Caco-2 (cell line): ENCODE measurements around the gene RAD23A. TPM values are rescaled to one million over a fixed set of nuclear protein-coding genes. Genes with fewer than 3 reads are reported as not detected.

Source experiments
- BruUV-seq: library from RNA; stranded (reverse); fragments of 400-500 nt; replicated peaks from 2 replicates; lab custom pipeline; 2021; lab: Mats Ljungman, UMichigan
- CTCF ChIA-PET: fragments of 300-600 bp; sonication (Branson Sonifier 250); formaldehyde crosslinking; loops from one replicate; lab custom pipeline; 2022; ENCODE audit warnings: antibody characterized with exemption; lab: Charles Lee
- POLR2A ChIA-PET: fragments of 300-600 bp; sonication (Branson Sonifier 250); formaldehyde crosslinking; loops from one replicate; lab custom pipeline; 2022; ENCODE audit warnings: antibody characterized with exemption; lab: Charles Lee
- DNase-seq, 2 experiments: peaks; one replicate each; pipeline versions ENCODE4 v3.0.0 to v3.0.0-alpha.2; 2020 to 2022
- H3K27me3 ChIP-seq: replicated peaks from 2 replicates; pipeline ENCODE4 v1.6.0; 2011; ENCODE audit warnings: low read length; ENCODE audit not compliant: control insufficient read depth, insufficient read depth
- H3K36me3 ChIP-seq: 2 replicates; pipeline ENCODE4 v1.5.1; 2011; ENCODE audit warnings: low read length; ENCODE audit not compliant: control insufficient read depth, insufficient read depth
- H3K4me1 ChIP-seq: fragments of 250-450 bp; sonication (Bioruptor Pico); 2 replicates; pipeline ENCODE4 v1.5.1; 2020; ENCODE audit warnings: mild to moderate bottlenecking
- H3K4me3 ChIP-seq: 2 replicates; pipeline ENCODE4 v1.5.1; 2011; ENCODE audit warnings: low read depth, mild to moderate bottlenecking, control low read depth, low read length
- H3K9me3 ChIP-seq: fragments of 250-450 bp; sonication (Bioruptor Pico); 2 replicates; pipeline ENCODE4 v1.5.1; 2020; ENCODE audit warnings: mild to moderate bottlenecking, moderate library complexity
- H3K27ac Mint-ChIP-seq: one replicate; pipeline ENCODE4 v1.8.0; 2022; ENCODE audit warnings: mixed read lengths; ENCODE audit not compliant: unreplicated experiment
- H3K27me3 Mint-ChIP-seq: one replicate; pipeline ENCODE4 v1.8.0; 2022; ENCODE audit warnings: mixed read lengths; ENCODE audit not compliant: insufficient read depth, unreplicated experiment
- H3K36me3 Mint-ChIP-seq: one replicate; pipeline ENCODE4 v1.8.0; 2022; ENCODE audit warnings: mild to moderate bottlenecking, mixed read lengths; ENCODE audit not compliant: insufficient read depth, unreplicated experiment
- H3K4me1 Mint-ChIP-seq: one replicate; pipeline ENCODE4 v1.8.0; 2022; ENCODE audit warnings: low read depth, mixed read lengths; ENCODE audit not compliant: unreplicated experiment
- H3K4me3 Mint-ChIP-seq: one replicate; pipeline ENCODE4 v1.8.0; 2022; ENCODE audit warnings: mild to moderate bottlenecking, moderate library complexity, mixed read lengths; ENCODE audit not compliant: unreplicated experiment
- H3K9me3 Mint-ChIP-seq: one replicate; pipeline ENCODE4 v1.8.0; 2022; ENCODE audit warnings: mixed read lengths; ENCODE audit not compliant: unreplicated experiment
- intact Hi-C: fragments of 100-400 bp; cut with micrococcal nuclease; formaldehyde crosslinking; loops from one replicate; pipeline ENCODE4 v1.10.0; 2022; ENCODE audit not compliant: unreplicated experiment
- total RNA-seq: library from RNA; stranded (reverse); gene quantifications from 2 replicates; pipeline ENCODE4 v1.2.3, GENCODE V29; 2022
- TF ChIP-seq, protein P1 (sequence below), 2 experiments: fragments of 200-600 bp in 1 of 2; IDR thresholded peaks; 1 replicate in 1 of 2; 2 replicates in 1 of 2; pipeline versions ENCODE4 v1.5.1 to v1.8.0; 2011 to 2022; ENCODE audit warnings: antibody characterized with exemption in 1 of 2, control low read depth in 1 of 2, inconsistent platforms in 1 of 2, low read depth in 1 of 2, low read length in 1 of 2, mild to moderate bottlenecking in 1 of 2, moderate library complexity in 1 of 2; ENCODE audit not compliant: insufficient read depth in 1 of 2, severe bottlenecking in 1 of 2, unreplicated experiment in 1 of 2

Gene RAD23A
- total RNA-seq, 1 experiment from 2014 or later: 102 TPM

DNA sequence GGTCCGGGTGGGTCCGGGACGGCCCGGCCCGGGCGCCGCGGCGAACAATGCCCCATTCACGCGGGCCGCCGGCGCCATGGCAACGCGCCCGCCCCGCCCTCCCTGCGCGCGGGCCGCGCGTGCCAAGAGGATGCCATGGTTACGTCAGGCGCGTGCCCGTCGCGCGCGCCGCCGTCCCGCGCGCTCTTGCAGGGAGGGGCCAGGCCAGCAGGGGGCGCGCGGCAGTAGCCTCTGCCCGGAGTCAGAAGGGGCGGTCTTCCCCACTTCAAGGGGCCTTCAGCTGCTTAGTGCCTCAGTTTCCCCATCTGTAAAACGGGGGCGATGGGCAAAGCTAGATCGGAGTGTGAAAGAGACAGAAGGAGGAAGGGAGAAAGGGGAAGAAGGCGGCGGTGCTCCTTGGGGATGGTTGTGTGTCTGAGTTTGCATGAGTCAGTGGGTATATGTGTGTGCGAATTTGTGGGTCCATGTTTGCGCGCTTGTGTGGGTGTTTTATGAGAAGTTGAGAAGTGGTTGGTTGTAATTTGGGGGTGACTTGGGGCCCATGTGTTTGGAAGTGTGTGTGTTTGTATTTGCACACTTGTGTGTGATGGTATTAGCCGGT is 38.0 kb downstream of the RAD23A start:
- Mint-ChIP-seq H3K36me3 (no peaks in the 10 kb centered on the region), H3K9me3 (no peaks in the 10 kb centered on the region), H3K27me3 (peaks cover 2% of the 10 kb centered on the region), H3K27ac (no peak overlapping the region), H3K4me3 (no peak overlapping the region), H3K4me1 (no peaks in the 10 kb centered on the region)
- Histone ChIP-seq H3K4me3 (no peak overlapping the region), H3K27me3 (no peaks in the 10 kb centered on the region), H3K4me1 (peaks cover 3% of the 10 kb centered on the region; the same call in 1 of the 2 replicates), H3K36me3 (no peaks in the 10 kb centered on the region), H3K9me3 (no peaks in the 10 kb centered on the region; the same call in 1 of the 2 replicates)
- ChIA-PET POLR2A (no interaction called here), CTCF (no interaction called here)
- no TSS peak for BruUV-seq
- intact Hi-C loops: loop anchor here (2.0 kb wide), 1 partner anchor 51 kb away; no protein-coding TSS in a partner anchor
- peak in 1 of 2 experiments; percentile 74 for DNase-seq
- TF ChIP-seq, protein P1, sequence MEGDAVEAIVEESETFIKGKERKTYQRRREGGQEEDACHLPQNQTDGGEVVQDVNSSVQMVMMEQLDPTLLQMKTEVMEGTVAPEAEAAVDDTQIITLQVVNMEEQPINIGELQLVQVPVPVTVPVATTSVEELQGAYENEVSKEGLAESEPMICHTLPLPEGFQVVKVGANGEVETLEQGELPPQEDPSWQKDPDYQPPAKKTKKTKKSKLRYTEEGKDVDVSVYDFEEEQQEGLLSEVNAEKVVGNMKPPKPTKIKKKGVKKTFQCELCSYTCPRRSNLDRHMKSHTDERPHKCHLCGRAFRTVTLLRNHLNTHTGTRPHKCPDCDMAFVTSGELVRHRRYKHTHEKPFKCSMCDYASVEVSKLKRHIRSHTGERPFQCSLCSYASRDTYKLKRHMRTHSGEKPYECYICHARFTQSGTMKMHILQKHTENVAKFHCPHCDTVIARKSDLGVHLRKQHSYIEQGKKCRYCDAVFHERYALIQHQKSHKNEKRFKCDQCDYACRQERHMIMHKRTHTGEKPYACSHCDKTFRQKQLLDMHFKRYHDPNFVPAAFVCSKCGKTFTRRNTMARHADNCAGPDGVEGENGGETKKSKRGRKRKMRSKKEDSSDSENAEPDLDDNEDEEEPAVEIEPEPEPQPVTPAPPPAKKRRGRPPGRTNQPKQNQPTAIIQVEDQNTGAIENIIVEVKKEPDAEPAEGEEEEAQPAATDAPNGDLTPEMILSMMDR (IDR thresholded peaks at IDR 0.05; ENCODE audit: insufficient read depth in 1 of 2, low read depth in 1 of 2, low read length in 1 of 2, severe bottlenecking in 1 of 2, unreplicated experiment in 1 of 2): peak; percentile 56 to 87

DNA sequence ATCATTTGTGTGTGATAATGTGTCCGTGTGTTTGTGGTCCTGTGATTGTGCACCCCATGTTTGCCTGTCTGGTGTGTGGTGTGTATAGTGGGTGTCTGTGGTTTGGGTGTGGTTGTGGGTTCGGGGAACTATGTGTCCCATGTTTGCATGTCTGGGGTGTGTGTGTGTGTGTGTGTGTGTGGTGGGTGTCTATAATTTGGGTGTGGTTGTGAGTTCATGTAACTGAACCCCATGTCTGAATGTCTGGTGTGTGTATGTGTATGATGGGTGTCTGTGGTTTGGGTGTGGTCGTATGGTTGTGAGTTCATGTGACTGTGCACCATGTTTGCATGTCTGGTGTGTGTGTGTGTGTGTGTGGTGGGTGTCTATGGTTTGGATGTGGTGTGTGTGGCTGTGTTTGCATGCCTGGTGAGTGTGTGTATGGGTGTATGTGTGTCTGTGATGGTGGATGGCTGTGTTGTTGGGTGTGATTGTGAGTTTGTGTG is 38.5 kb downstream of the RAD23A start:
- H3K4me1 ChIP-seq: peaks cover 3% of the 10 kb centered on the region; the same call in 1 of the 2 replicates
- TF ChIP-seq, protein P1 (IDR thresholded peaks at IDR 0.05; ENCODE audit: insufficient read depth in 1 of 2, low read depth in 1 of 2, low read length in 1 of 2, severe bottlenecking in 1 of 2, unreplicated experiment in 1 of 2): no peak
- no peaks in the 10 kb centered on the region for H3K4me1 Mint-ChIP-seq
- intact Hi-C loops: loop anchor here (2.0 kb wide), 1 partner anchor 51 kb away; no protein-coding TSS in a partner anchor
- H3K27me3 Mint-ChIP-seq: peaks cover 2% of the 10 kb centered on the region
- H3K9me3 Mint-ChIP-seq: no peaks in the 10 kb centered on the region
- DNase-seq: no peak
- no peak overlapping the region for H3K4me3 ChIP-seq
- H3K4me3 Mint-ChIP-seq: no peak overlapping the region
- no peak overlapping the region for H3K27ac Mint-ChIP-seq
- H3K36me3 Mint-ChIP-seq: no peaks in the 10 kb centered on the region
- POLR2A ChIA-PET: no interaction called here
- no peaks in the 10 kb centered on the region for H3K27me3 ChIP-seq
- no TSS peak for BruUV-seq
- no peaks in the 10 kb centered on the region; the same call in 1 of the 2 replicates for H3K9me3 ChIP-seq
- no peaks in the 10 kb centered on the region for H3K36me3 ChIP-seq
- CTCF ChIA-PET: no interaction called here

DNA sequence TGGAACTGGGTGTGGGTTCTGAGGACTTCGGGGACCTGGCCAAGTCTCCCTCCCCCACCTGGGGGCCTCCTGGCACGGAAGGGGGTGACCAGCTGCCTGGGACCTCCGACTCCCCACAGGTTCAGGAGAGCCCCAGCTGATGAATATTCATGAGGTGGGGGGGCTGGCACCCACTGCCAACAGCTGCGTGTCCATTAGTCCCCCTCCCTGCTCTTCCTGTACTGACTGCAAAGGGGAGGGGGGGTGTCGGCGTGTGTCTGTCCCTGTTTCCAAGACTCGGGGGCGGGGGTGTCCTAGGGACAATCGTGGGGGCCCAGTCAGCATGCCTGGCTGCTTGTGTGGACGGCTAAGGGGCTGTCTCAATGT is 39.0 kb downstream of the RAD23A start:
- Histone ChIP-seq H3K4me3 (no peak overlapping the region), H3K36me3 (no peaks in the 10 kb centered on the region), H3K4me1 (peaks cover 3% of the 10 kb centered on the region; the same call in 1 of the 2 replicates), H3K27me3 (no peaks in the 10 kb centered on the region), H3K9me3 (no peaks in the 10 kb centered on the region; the same call in 1 of the 2 replicates)
- peaks cover 2% of the 10 kb centered on the region for H3K27me3 Mint-ChIP-seq
- H3K27ac Mint-ChIP-seq: no peak overlapping the region
- H3K4me1 Mint-ChIP-seq: no peaks in the 10 kb centered on the region
- ChIA-PET CTCF (interaction anchor here (1.0 to 1.6 kb wide), 2 partner anchors 49 to 77 kb away, joined by 3 to 5 read pairs; no protein-coding TSS in a partner anchor), POLR2A (no interaction called here)
- no TSS peak for BruUV-seq
- no peak for DNase-seq
- no peaks in the 10 kb centered on the region for H3K9me3 Mint-ChIP-seq
- intact Hi-C loops: loop anchor here (2.0 kb wide), 1 partner anchor 50 kb away; no protein-coding TSS in a partner anchor
- H3K36me3 Mint-ChIP-seq: no peaks in the 10 kb centered on the region
- no peak overlapping the region for H3K4me3 Mint-ChIP-seq
- TF ChIP-seq, protein P1 (IDR thresholded peaks at IDR 0.05; ENCODE audit: insufficient read depth in 1 of 2, low read depth in 1 of 2, low read length in 1 of 2, severe bottlenecking in 1 of 2, unreplicated experiment in 1 of 2): no peak
